ENCODE measurements around the gene DYNLT5.
"Not testable (repeated sequence)": the region's sequence is repeated elsewhere in the genome, so short reads cannot be mapped to it uniquely, and the experiment has no call there.

The DYNLT5 gene

GRCh38 chr1:66730462-66730861, 21.8 kb upstream of the DYNLT5 start:
- no peak overlapping the region for H3K4me3 ChIP-seq (ENCODE audit: low read depth in 1 of 2, low read length in 2 of 2)
- no peak overlapping the region for H3K27ac ChIP-seq (ENCODE audit: low read length)
- no peaks in the 10 kb centered on the region for H3K27me3 ChIP-seq (ENCODE audit: low read depth, low read length)
- H3K4me1 ChIP-seq (ENCODE audit: control insufficient read depth in 1 of 2, insufficient read depth in 2 of 2, low read length in 2 of 2) = no peaks in the 10 kb centered on the region
- H3K9me3 ChIP-seq (ENCODE audit: control insufficient read depth in 1 of 2, low read length in 2 of 2) = no peaks in the 10 kb centered on the region
- peaks cover 0 to 9% of the 10 kb centered on the region in 2 donors for H3K36me3 ChIP-seq (ENCODE audit: control insufficient read depth in 1 of 2, insufficient read depth in 2 of 2, low read length in 2 of 2)

- no peak overlapping the region for H3K27ac ChIP-seq (ENCODE audit: low read length)
- H3K27me3 ChIP-seq (ENCODE audit: low read depth, low read length) = no peaks in the 10 kb centered on the region
- H3K36me3 ChIP-seq (ENCODE audit: control insufficient read depth in 1 of 2, insufficient read depth in 2 of 2, low read length in 2 of 2) = peaks cover 0 to 9% of the 10 kb centered on the region in 2 donors
- H3K9me3 ChIP-seq (ENCODE audit: control insufficient read depth in 1 of 2, low read length in 2 of 2) = no peaks in the 10 kb centered on the region
- H3K4me3 ChIP-seq (ENCODE audit: low read depth in 1 of 2, low read length in 2 of 2) = no peak overlapping the region
- H3K4me1 ChIP-seq (ENCODE audit: control insufficient read depth in 1 of 2, insufficient read depth in 2 of 2, low read length in 2 of 2) = no peaks in the 10 kb centered on the region
Observed at GRCh38 chr1:66731170-66731865, 20.9 kb upstream of the DYNLT5 start.

- Histone ChIP-seq H3K9me3 (ENCODE audit: control insufficient read depth in 1 of 2, low read length in 2 of 2) (no peaks in the 10 kb centered on the region), H3K36me3 (ENCODE audit: control insufficient read depth in 1 of 2, insufficient read depth in 2 of 2, low read length in 2 of 2) (peaks cover 0 to 9% of the 10 kb centered on the region in 2 donors), H3K27me3 (ENCODE audit: low read depth, low read length) (no peaks in the 10 kb centered on the region), H3K4me3 (ENCODE audit: low read depth in 1 of 2, low read length in 2 of 2) (no peak overlapping the region), H3K4me1 (ENCODE audit: control insufficient read depth in 1 of 2, insufficient read depth in 2 of 2, low read length in 2 of 2) (no peaks in the 10 kb centered on the region), H3K27ac (ENCODE audit: low read length) (no peak overlapping the region)
Observed at GRCh38 chr1:66732407-66733166, 19.7 kb upstream of the DYNLT5 start.

GRCh38 chr1:66733348-66734017, 18.8 kb upstream of the DYNLT5 start:
- Histone ChIP-seq H3K4me3 (ENCODE audit: low read depth in 1 of 2, low read length in 2 of 2) (no peak overlapping the region), H3K4me1 (ENCODE audit: control insufficient read depth in 1 of 2, insufficient read depth in 2 of 2, low read length in 2 of 2) (no peaks in the 10 kb centered on the region), H3K9me3 (ENCODE audit: control insufficient read depth in 1 of 2, low read length in 2 of 2) (no peaks in the 10 kb centered on the region), H3K27me3 (ENCODE audit: low read depth, low read length) (no peaks in the 10 kb centered on the region), H3K36me3 (ENCODE audit: control insufficient read depth in 1 of 2, insufficient read depth in 2 of 2, low read length in 2 of 2) (peaks cover 0 to 9% of the 10 kb centered on the region in 2 donors), H3K27ac (ENCODE audit: low read length) (no peak overlapping the region)

- not testable (repeated sequence) for H3K27ac ChIP-seq (ENCODE audit: low read length); H3K9me3 ChIP-seq (ENCODE audit: control insufficient read depth in 1 of 2, low read length in 2 of 2); H3K4me1 ChIP-seq (ENCODE audit: control insufficient read depth in 1 of 2, insufficient read depth in 2 of 2, low read length in 2 of 2); H3K36me3 ChIP-seq (ENCODE audit: control insufficient read depth in 1 of 2, insufficient read depth in 2 of 2, low read length in 2 of 2); H3K27me3 ChIP-seq (ENCODE audit: low read depth, low read length); H3K4me3 ChIP-seq (ENCODE audit: low read depth in 1 of 2, low read length in 2 of 2)
Observed at GRCh38 chr1:66734531-66734930, 17.7 kb upstream of the DYNLT5 start.

- no peak overlapping the region for H3K4me3 ChIP-seq (ENCODE audit: low read depth in 1 of 2, low read length in 2 of 2)
- H3K27me3 ChIP-seq (ENCODE audit: low read depth, low read length) = no peaks in the 10 kb centered on the region
- no peak overlapping the region for H3K27ac ChIP-seq (ENCODE audit: low read length)
- H3K9me3 ChIP-seq (ENCODE audit: control insufficient read depth in 1 of 2, low read length in 2 of 2) = no peaks in the 10 kb centered on the region
- H3K4me1 ChIP-seq (ENCODE audit: control insufficient read depth in 1 of 2, insufficient read depth in 2 of 2, low read length in 2 of 2) = no peaks in the 10 kb centered on the region
- no peaks in the 10 kb centered on the region for H3K36me3 ChIP-seq (ENCODE audit: control insufficient read depth in 1 of 2, insufficient read depth in 2 of 2, low read length in 2 of 2)
Observed at GRCh38 chr1:66737836-66738235, 14.4 kb upstream of the DYNLT5 start.

- Histone ChIP-seq H3K4me1 (ENCODE audit: control insufficient read depth in 1 of 2, insufficient read depth in 2 of 2, low read length in 2 of 2) (no peaks in the 10 kb centered on the region), H3K4me3 (ENCODE audit: low read depth in 1 of 2, low read length in 2 of 2) (no peak overlapping the region), H3K36me3 (ENCODE audit: control insufficient read depth in 1 of 2, insufficient read depth in 2 of 2, low read length in 2 of 2) (no peaks in the 10 kb centered on the region), H3K27ac (ENCODE audit: low read length) (no peak overlapping the region), H3K27me3 (ENCODE audit: low read depth, low read length) (no peaks in the 10 kb centered on the region), H3K9me3 (ENCODE audit: control insufficient read depth in 1 of 2, low read length in 2 of 2) (no peaks in the 10 kb centered on the region)
Observed at GRCh38 chr1:66739401-66740157, 12.7 kb upstream of the DYNLT5 start.

- Histone ChIP-seq H3K4me3 (ENCODE audit: low read depth in 1 of 2, low read length in 2 of 2) (no peak overlapping the region), H3K27ac (ENCODE audit: low read length) (no peak overlapping the region), H3K27me3 (ENCODE audit: low read depth, low read length) (no peaks in the 10 kb centered on the region), H3K4me1 (ENCODE audit: control insufficient read depth in 1 of 2, insufficient read depth in 2 of 2, low read length in 2 of 2) (no peaks in the 10 kb centered on the region), H3K9me3 (ENCODE audit: control insufficient read depth in 1 of 2, low read length in 2 of 2) (no peaks in the 10 kb centered on the region), H3K36me3 (ENCODE audit: control insufficient read depth in 1 of 2, insufficient read depth in 2 of 2, low read length in 2 of 2) (no peaks in the 10 kb centered on the region)
Observed at GRCh38 chr1:66745451-66745850, 6.8 kb upstream of the DYNLT5 start.

- no peaks in the 10 kb centered on the region for H3K36me3 ChIP-seq (ENCODE audit: control insufficient read depth in 1 of 2, insufficient read depth in 2 of 2, low read length in 2 of 2)
- peaks cover 0 to 1% of the 10 kb centered on the region in 2 donors for H3K4me1 ChIP-seq (ENCODE audit: control insufficient read depth in 1 of 2, insufficient read depth in 2 of 2, low read length in 2 of 2)
- H3K27me3 ChIP-seq (ENCODE audit: low read depth, low read length) = no peaks in the 10 kb centered on the region
- H3K9me3 ChIP-seq (ENCODE audit: control insufficient read depth in 1 of 2, low read length in 2 of 2) = no peaks in the 10 kb centered on the region
- H3K27ac ChIP-seq (ENCODE audit: low read length) = no peak overlapping the region
- no peak overlapping the region for H3K4me3 ChIP-seq (ENCODE audit: low read depth in 1 of 2, low read length in 2 of 2)
Observed at GRCh38 chr1:66747501-66747900, 4.8 kb upstream of the DYNLT5 start.

- no peaks in the 10 kb centered on the region for H3K9me3 ChIP-seq (ENCODE audit: control insufficient read depth in 1 of 2, low read length in 2 of 2)
- no peak overlapping the region for H3K4me3 ChIP-seq (ENCODE audit: low read depth in 1 of 2, low read length in 2 of 2)
- H3K27me3 ChIP-seq (ENCODE audit: low read depth, low read length) = no peaks in the 10 kb centered on the region
- H3K27ac ChIP-seq (ENCODE audit: low read length) = no peak overlapping the region
- no peaks in the 10 kb centered on the region for H3K36me3 ChIP-seq (ENCODE audit: control insufficient read depth in 1 of 2, insufficient read depth in 2 of 2, low read length in 2 of 2)
- H3K4me1 ChIP-seq (ENCODE audit: control insufficient read depth in 1 of 2, insufficient read depth in 2 of 2, low read length in 2 of 2) = peaks cover 0 to 5% of the 10 kb centered on the region in 2 donors
Observed at GRCh38 chr1:66750577-66750976, 1.7 kb upstream of the DYNLT5 start.

GRCh38 chr1:66751160-66751559, 1.1 kb upstream of the DYNLT5 start:
- Histone ChIP-seq H3K27me3 (ENCODE audit: low read depth, low read length) (no peaks in the 10 kb centered on the region), H3K9me3 (ENCODE audit: control insufficient read depth in 1 of 2, low read length in 2 of 2) (no peaks in the 10 kb centered on the region), H3K27ac (ENCODE audit: low read length) (no peak overlapping the region), H3K4me3 (ENCODE audit: low read depth in 1 of 2, low read length in 2 of 2) (no peak overlapping the region), H3K36me3 (ENCODE audit: control insufficient read depth in 1 of 2, insufficient read depth in 2 of 2, low read length in 2 of 2) (no peaks in the 10 kb centered on the region), H3K4me1 (ENCODE audit: control insufficient read depth in 1 of 2, insufficient read depth in 2 of 2, low read length in 2 of 2) (peaks cover 0 to 5% of the 10 kb centered on the region in 2 donors)

All from muscle layer of duodenum (tissue), 2 donors.